GM12891 (cell line): ENCODE measurements around the gene LTBP3.

Experiments
- PAX5 ChIP-seq: IDR thresholded peaks from 2 replicates; pipeline ENCODE4 v1.6.1; 2011; ENCODE audit warnings: low read length, moderate library complexity, mild to moderate bottlenecking; ENCODE audit not compliant: insufficient read depth, severe bottlenecking
- POLR2A ChIP-seq: IDR thresholded peaks from 2 replicates; pipeline ENCODE4 v1.6.1; 2011; ENCODE audit warnings: low read depth, low read length, control low read depth
- POLR2AphosphoS5 ChIP-seq: IDR thresholded peaks from 2 replicates; pipeline ENCODE4 v1.6.1; 2011; ENCODE audit warnings: low read depth, low read length, control low read depth
- TAF1 ChIP-seq: IDR thresholded peaks from 2 replicates; pipeline ENCODE4 v1.6.1; 2011; ENCODE audit warnings: low read depth, low read length, control low read depth

- no peak for TF ChIP-seq POLR2A
- no peak for TF ChIP-seq POLR2AphosphoS5
- no peak for TF ChIP-seq TAF1
- no peak for TF ChIP-seq PAX5
Measured at GRCh38 chr11:65558002-65558929, at the start of gene LTBP3.
